ENCODE results near the gene GRAMD1A. TPM values are rescaled to one million over a fixed set of nuclear protein-coding genes. Genes with fewer than 3 reads are reported as not detected.

The GRAMD1A gene
- total and polyA plus RNA-seq, 2 of the 8 experiments (the other 6 are each of a cell fraction or from before 2014, with no cell fraction given): 113 to 154 TPM

- TF ChIP-seq HDAC6 (IDR thresholded peaks at IDR 0.05; ENCODE audit: low read depth, low read length) (no peak), TAF1 (IDR thresholded peaks at IDR 0.05; ENCODE audit: low read depth, low read length) (no peak), BCL11A (IDR thresholded peaks at IDR 0.05; ENCODE audit: low read depth in 2 of 2, low read length in 2 of 2) (no peak), YY1 (IDR thresholded peaks at IDR 0.05; ENCODE audit: low read depth, low read length) (no peak), MAFK (IDR thresholded peaks at IDR 0.05; ENCODE audit: low read depth, low read length) (no peak), POLR2A (IDR thresholded peaks at IDR 0.05; ENCODE audit: control extremely low read depth in 1 of 2, low read depth in 2 of 2, low read length in 2 of 2) (no peak), RNF2 (IDR thresholded peaks at IDR 0.05; ENCODE audit: borderline replicate concordance, low read depth, low read length, missing control alignments, poor library complexity, severe bottlenecking) (no peak), KDM5A (IDR thresholded peaks at IDR 0.05; ENCODE audit: low read length) (no peak), MAX (IDR thresholded peaks at IDR 0.05) (no peak)
Measured at GRCh38 chr19:35070471-35070870, 70.3 kb downstream of the GRAMD1A start (continued).

All from H1 (cell line).